ENCODE data around the gene RBP3. TPM values are rescaled to one million over a fixed set of nuclear protein-coding genes. Genes with fewer than 3 reads are reported as not detected.

The RBP3 gene
- total and polyA plus RNA-seq, 10 donors, result not detected

- TF ChIP-seq POLR2AphosphoS5 (IDR thresholded peaks at IDR 0.05), result no peak
- TF ChIP-seq CTCF (IDR thresholded peaks at IDR 0.05 in 8 of 11, conservative IDR thresholded peaks at IDR 0.05 in 3 of 11), result no peak
- no peak for TF ChIP-seq POLR2A (IDR thresholded peaks at IDR 0.05)
- DNase-seq, result no peak
- Histone ChIP-seq H3K36me3 (no peaks in the 10 kb centered on the region), H3K4me1 (no peaks in the 10 kb centered on the region), H3K9me3 (no peaks in the 10 kb centered on the region), H3K27ac (no peak overlapping the region), H3K27me3 (replicated peaks in 1 of 7) (no peaks in the 10 kb centered on the region), H3K4me3 (no peak overlapping the region)
- intact Hi-C loops (cut with DNase I; ENCODE audit: low total_unique reads), result no loop called here
- 84 to 93% (median 90%) methylated on average over 3 of the region's 3 CpGs for WGBS, 5 donors
Measured at GRCh38 chr10:47362199-47362598, 14.0 kb downstream of the RBP3 start.

- 74 to 88% (median 80%) methylated on average over 3 of the region's 3 CpGs for WGBS, 5 donors
- Histone ChIP-seq H3K36me3 (no peaks in the 10 kb centered on the region), H3K4me3 (no peak overlapping the region), H3K9me3 (no peaks in the 10 kb centered on the region), H3K27me3 (replicated peaks in 1 of 7) (no peaks in the 10 kb centered on the region), H3K4me1 (no peaks in the 10 kb centered on the region), H3K27ac (no peak overlapping the region)
- intact Hi-C loops (cut with DNase I; ENCODE audit: low total_unique reads), result no loop called here
- DNase-seq, result no peak
- no peak for TF ChIP-seq POLR2AphosphoS5 (IDR thresholded peaks at IDR 0.05)
- TF ChIP-seq CTCF (IDR thresholded peaks at IDR 0.05 in 8 of 11, conservative IDR thresholded peaks at IDR 0.05 in 3 of 11), result no peak
- no peak for TF ChIP-seq POLR2A (IDR thresholded peaks at IDR 0.05)
Measured at GRCh38 chr10:47363781-47364180, 15.6 kb downstream of the RBP3 start.

- intact Hi-C loops (cut with DNase I; ENCODE audit: low total_unique reads), result no loop called here
- H3K4me1 ChIP-seq, result no peaks in the 10 kb centered on the region
- WGBS, 5 donors, result 73 to 84% (median 82%) methylated on average over 3 to 4 of the region's 4 CpGs
- no peak for DNase-seq
- TF ChIP-seq POLR2AphosphoS5 (IDR thresholded peaks at IDR 0.05) (no peak), CTCF (IDR thresholded peaks at IDR 0.05 in 8 of 11, conservative IDR thresholded peaks at IDR 0.05 in 3 of 11) (no peak), POLR2A (IDR thresholded peaks at IDR 0.05) (no peak)
- H3K27ac ChIP-seq, result no peak overlapping the region
- no peaks in the 10 kb centered on the region for H3K36me3 ChIP-seq
- no peaks in the 10 kb centered on the region for H3K9me3 ChIP-seq
- H3K27me3 ChIP-seq (replicated peaks in 1 of 7), result no peaks in the 10 kb centered on the region
- H3K4me3 ChIP-seq, result no peak overlapping the region
Measured at GRCh38 chr10:47364366-47364765, 16.2 kb downstream of the RBP3 start.

GRCh38 chr10:47364911-47365310 lies 16.7 kb downstream of the RBP3 start:
- Histone ChIP-seq H3K9me3 (no peaks in the 10 kb centered on the region), H3K36me3 (no peaks in the 10 kb centered on the region), H3K27ac (no peak overlapping the region), H3K4me3 (no peak overlapping the region), H3K27me3 (replicated peaks in 1 of 7) (no peaks in the 10 kb centered on the region), H3K4me1 (no peaks in the 10 kb centered on the region)
- no peak for DNase-seq
- intact Hi-C loops (cut with DNase I; ENCODE audit: low total_unique reads), result no loop called here
- WGBS, 5 donors, result 88 to 94% (median 91%) methylated on average over 6 of the region's 6 CpGs
- TF ChIP-seq POLR2A (IDR thresholded peaks at IDR 0.05), result no peak
- TF ChIP-seq CTCF (IDR thresholded peaks at IDR 0.05 in 8 of 11, conservative IDR thresholded peaks at IDR 0.05 in 3 of 11), result no peak
- no peak for TF ChIP-seq POLR2AphosphoS5 (IDR thresholded peaks at IDR 0.05)
